GM19452 (cell line): ENCODE measurements around the gene SPACDR.
"Not testable (repeated sequence)": the region's sequence is repeated elsewhere in the genome, so short reads cannot be mapped to it uniquely, and the experiment has no call there.

Experiments
- ATAC-seq: cut with Tn5 transposase; IDR thresholded peaks from one replicate; pipeline ENCODE4 v1.9.1; 2021; ENCODE audit not compliant: unreplicated experiment

Gene SPACDR

GRCh38 chr7:100466653-100467605 lies 2.9 kb upstream of the SPACDR start:
- ATAC-seq, result no peak

- ATAC-seq, result no peak
Measured at GRCh38 chr7:100465702-100466311, 1.7 kb upstream of the SPACDR start.

- no peak for ATAC-seq
Measured at GRCh38 chr7:100465299-100465698, 1.2 kb upstream of the SPACDR start.

- no peak for ATAC-seq
Measured at GRCh38 chr7:100464791-100465190, 731 bp upstream of the SPACDR start.

- no peak for ATAC-seq
Measured at GRCh38 chr7:100457033-100457432, 7.0 kb downstream of the SPACDR start.

GRCh38 chr7:100456562-100456961 lies 7.5 kb downstream of the SPACDR start:
- no peak for ATAC-seq

- ATAC-seq, result no peak
Measured at GRCh38 chr7:100455206-100455605, 8.9 kb downstream of the SPACDR start.

- not testable (repeated sequence) for ATAC-seq
Measured at GRCh38 chr7:100453854-100454253, 10.2 kb downstream of the SPACDR start.

- ATAC-seq, result no peak
Measured at GRCh38 chr7:100452513-100452912, 11.5 kb downstream of the SPACDR start.

- ATAC-seq, result no peak
Measured at GRCh38 chr7:100449190-100449795, 14.8 kb downstream of the SPACDR start.

- ATAC-seq, result not testable (repeated sequence)
Measured at GRCh38 chr7:100447363-100447762, 16.7 kb downstream of the SPACDR start.

- ATAC-seq, result no peak
Measured at GRCh38 chr7:100446040-100446439, 18.0 kb downstream of the SPACDR start.

GRCh38 chr7:100444311-100445278 lies 19.5 kb downstream of the SPACDR start:
- ATAC-seq, result no peak

GRCh38 chr7:100443096-100443840 lies 20.8 kb downstream of the SPACDR start:
- no peak for ATAC-seq

- no peak for ATAC-seq
Measured at GRCh38 chr7:100441641-100442535, 22.2 kb downstream of the SPACDR start.

- ATAC-seq, result not testable (repeated sequence)
Measured at GRCh38 chr7:100439244-100439643, 24.8 kb downstream of the SPACDR start.

GRCh38 chr7:100438731-100439130 lies 25.3 kb downstream of the SPACDR start:
- ATAC-seq, result not testable (repeated sequence)

- ATAC-seq, result no peak
Measured at GRCh38 chr7:100438172-100438571, 25.9 kb downstream of the SPACDR start.
